Stimulated activated CD4-positive, alpha-beta T cell treated with anti-CD3 and anti-CD28 coated beads, TNF-alpha, amount 100 ng/mL, for 48 hours (primary cell): ENCODE measurements around the gene TECPR1.

Experiments
- DNase-seq, 3 donors: peaks; one replicate each; pipeline ENCODE4 v3.0.0-alpha.2; 2020; ENCODE audit warnings: low read depth in 3 of 3

Gene TECPR1

GRCh38 chr7:98165827-98166667 is 86.0 kb downstream of the TECPR1 start:
- DNase-seq = peak in 2 of 3 donors; percentile 4 to 41
